ENCODE data around the gene SLC5A10. TPM values are rescaled to one million over a fixed set of nuclear protein-coding genes. Genes with fewer than 3 reads are reported as not detected.

The SLC5A10 gene
- total RNA-seq, 4 donors from 2014 or later: not detected

DNA sequence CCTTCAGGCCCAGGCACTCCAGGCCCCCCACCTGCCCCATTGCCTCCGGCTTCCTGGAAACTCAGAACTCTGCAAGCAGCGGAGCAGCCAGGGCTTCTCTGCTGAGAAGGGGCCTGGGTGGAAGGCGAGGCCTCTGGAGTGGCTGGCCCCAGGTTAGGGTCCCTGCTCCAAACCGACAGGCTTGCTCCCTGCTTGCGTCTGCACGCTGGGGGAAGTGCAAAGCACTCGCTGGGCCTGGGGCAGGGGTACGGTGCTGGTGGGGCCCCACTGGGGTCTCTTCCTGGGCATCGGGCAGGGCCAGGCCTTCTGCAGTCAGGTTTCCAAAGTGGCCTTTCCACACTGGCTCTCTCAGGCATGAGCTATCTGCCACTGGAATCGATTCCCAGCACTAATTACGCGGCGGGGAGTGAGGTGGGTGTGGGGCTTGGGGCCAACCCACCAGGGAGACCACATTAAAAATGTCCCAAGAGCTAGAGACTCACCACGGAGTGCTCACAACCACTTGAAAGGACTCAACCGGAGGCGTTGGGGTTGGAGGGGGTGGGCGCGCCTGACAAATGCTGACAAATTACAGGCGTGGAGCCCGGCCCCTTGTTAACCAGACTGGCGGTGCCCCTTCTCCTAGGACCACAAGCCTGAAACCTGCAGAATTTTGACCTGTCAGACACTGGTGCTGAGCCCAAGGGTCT is 34.7 kb downstream of the SLC5A10 start:
- no peak overlapping the region for H3K4me3 ChIP-seq
- H3K27me3 ChIP-seq: no peaks in the 10 kb centered on the region
- no peak for TF ChIP-seq EP300 (IDR thresholded peaks at IDR 0.05; ENCODE audit: low read depth)
- TF ChIP-seq, protein P1, sequence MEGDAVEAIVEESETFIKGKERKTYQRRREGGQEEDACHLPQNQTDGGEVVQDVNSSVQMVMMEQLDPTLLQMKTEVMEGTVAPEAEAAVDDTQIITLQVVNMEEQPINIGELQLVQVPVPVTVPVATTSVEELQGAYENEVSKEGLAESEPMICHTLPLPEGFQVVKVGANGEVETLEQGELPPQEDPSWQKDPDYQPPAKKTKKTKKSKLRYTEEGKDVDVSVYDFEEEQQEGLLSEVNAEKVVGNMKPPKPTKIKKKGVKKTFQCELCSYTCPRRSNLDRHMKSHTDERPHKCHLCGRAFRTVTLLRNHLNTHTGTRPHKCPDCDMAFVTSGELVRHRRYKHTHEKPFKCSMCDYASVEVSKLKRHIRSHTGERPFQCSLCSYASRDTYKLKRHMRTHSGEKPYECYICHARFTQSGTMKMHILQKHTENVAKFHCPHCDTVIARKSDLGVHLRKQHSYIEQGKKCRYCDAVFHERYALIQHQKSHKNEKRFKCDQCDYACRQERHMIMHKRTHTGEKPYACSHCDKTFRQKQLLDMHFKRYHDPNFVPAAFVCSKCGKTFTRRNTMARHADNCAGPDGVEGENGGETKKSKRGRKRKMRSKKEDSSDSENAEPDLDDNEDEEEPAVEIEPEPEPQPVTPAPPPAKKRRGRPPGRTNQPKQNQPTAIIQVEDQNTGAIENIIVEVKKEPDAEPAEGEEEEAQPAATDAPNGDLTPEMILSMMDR (IDR thresholded peaks at IDR 0.05): no peak
- TF ChIP-seq POLR2AphosphoS5 (IDR thresholded peaks at IDR 0.05): no peak
- no peak for TF ChIP-seq POLR2A (IDR thresholded peaks at IDR 0.05)
- no peaks in the 10 kb centered on the region for H3K36me3 ChIP-seq
- no peak overlapping the region for H3K27ac ChIP-seq
- peaks cover 12 to 40% (median 25%) of the 10 kb centered on the region in 4 donors for H3K4me1 ChIP-seq
- intact Hi-C loops (cut with DNase I; ENCODE audit: low total_unique reads) (no loop called here), in situ Hi-C loops (cut with MboI; ENCODE audit: low pct_ligation_motif_present in 1 of 4, low pct_unique_long_range_greater_than_20kb in 1 of 4, low sequenced_read_pairs in 3 of 4) (no loop called here)
- H3K9me3 ChIP-seq: no peaks in the 10 kb centered on the region
- WGBS, 2 donors (ENCODE audit: low coverage in 1 of 2): 81% methylated on average over 21 of the region's 21 CpGs; no CpG with 5 or more reads in 1 of the 2 donors
- no peak for DNase-seq

DNA sequence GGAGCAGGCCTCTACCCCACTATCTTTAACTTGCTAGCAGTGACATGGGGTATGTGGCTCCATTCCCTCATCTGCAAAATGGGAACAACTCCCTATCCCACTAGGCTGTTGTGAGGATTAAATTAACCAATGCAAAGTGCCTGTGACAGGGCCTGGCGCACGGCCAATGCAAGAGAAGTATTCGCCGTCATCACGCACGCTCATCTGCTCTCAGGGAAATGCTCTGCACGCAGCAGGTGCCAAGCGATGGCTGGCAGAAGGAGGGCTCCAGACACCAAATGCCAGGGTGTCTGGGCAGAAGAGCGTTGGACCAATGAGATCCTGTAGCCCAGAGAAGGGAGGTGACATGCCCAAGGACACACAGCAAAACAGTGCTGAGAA is 35.3 kb downstream of the SLC5A10 start:
- TF ChIP-seq POLR2A (IDR thresholded peaks at IDR 0.05): no peak
- TF ChIP-seq POLR2AphosphoS5 (IDR thresholded peaks at IDR 0.05): no peak
- TF ChIP-seq, protein P1 (IDR thresholded peaks at IDR 0.05): no peak
- no peak for TF ChIP-seq EP300 (IDR thresholded peaks at IDR 0.05; ENCODE audit: low read depth)
- H3K4me3 ChIP-seq: no peak overlapping the region
- in situ Hi-C loops (cut with MboI; ENCODE audit: low pct_ligation_motif_present in 1 of 4, low pct_unique_long_range_greater_than_20kb in 1 of 4, low sequenced_read_pairs in 3 of 4): no loop called here
- no peak overlapping the region for H3K27ac ChIP-seq
- DNase-seq: no peak
- 95% methylated on average over 9 of the region's 9 CpGs; no CpG with 5 or more reads in 1 of the 2 donors for WGBS, 2 donors (ENCODE audit: low coverage in 1 of 2)
- no peaks in the 10 kb centered on the region for H3K27me3 ChIP-seq
- intact Hi-C loops (cut with DNase I; ENCODE audit: low total_unique reads): no loop called here
- no peaks in the 10 kb centered on the region for H3K9me3 ChIP-seq
- H3K4me1 ChIP-seq: peaks cover 12 to 35% (median 21%) of the 10 kb centered on the region in 4 donors
- no peaks in the 10 kb centered on the region for H3K36me3 ChIP-seq

DNA sequence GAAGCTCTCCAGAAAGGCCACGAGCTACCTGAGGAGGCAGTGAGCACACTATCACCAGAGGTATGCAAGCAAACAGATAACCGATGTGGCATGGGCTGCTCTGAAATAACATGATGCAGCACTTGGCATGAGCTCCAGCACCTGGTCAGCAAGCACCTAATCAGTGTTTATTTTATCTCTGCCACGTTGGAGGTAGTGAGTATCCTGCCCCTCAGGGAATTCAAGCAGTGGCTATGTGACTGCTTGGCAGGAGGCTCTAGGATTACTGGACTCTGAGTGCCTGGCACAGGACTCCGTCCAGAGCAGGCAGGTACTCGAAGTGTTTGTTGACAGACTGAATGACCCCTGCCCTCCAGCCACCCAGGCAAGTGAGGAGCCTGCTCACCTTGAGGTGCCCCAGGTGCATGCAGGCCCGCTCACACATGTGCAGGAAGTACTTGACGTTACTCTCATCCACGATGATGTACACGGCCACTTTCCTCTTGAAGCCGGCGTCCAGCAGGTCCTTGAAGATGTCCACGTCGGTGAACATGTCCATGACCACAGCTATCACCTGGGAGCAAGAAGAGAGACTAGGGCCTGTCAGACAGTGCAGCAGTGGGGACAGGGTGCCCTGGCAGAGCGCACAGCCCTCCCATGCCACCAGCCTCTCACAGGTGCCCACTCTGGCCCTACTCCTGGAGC is 36.0 kb downstream of the SLC5A10 start:
- TF ChIP-seq, protein P1 (IDR thresholded peaks at IDR 0.05): no peak
- no peak for TF ChIP-seq POLR2AphosphoS5 (IDR thresholded peaks at IDR 0.05)
- TF ChIP-seq POLR2A (IDR thresholded peaks at IDR 0.05): no peak
- no peak for TF ChIP-seq EP300 (IDR thresholded peaks at IDR 0.05; ENCODE audit: low read depth)
- Histone ChIP-seq H3K27me3 (no peaks in the 10 kb centered on the region), H3K4me1 (peaks cover 9 to 27% (median 14%) of the 10 kb centered on the region in 4 donors), H3K27ac (peak overlapping the region; percentile 33 to 82 (median 70)), H3K4me3 (no peak overlapping the region), H3K36me3 (no peaks in the 10 kb centered on the region), H3K9me3 (no peaks in the 10 kb centered on the region)
- intact Hi-C loops (cut with DNase I; ENCODE audit: low total_unique reads): no loop called here
- in situ Hi-C loops (cut with MboI; ENCODE audit: low pct_ligation_motif_present in 1 of 4, low pct_unique_long_range_greater_than_20kb in 1 of 4, low sequenced_read_pairs in 3 of 4): no loop called here
- DNase-seq: no peak
- 84 to 86% methylated on average over 1 to 14 of the region's 14 CpGs for WGBS, 2 donors (ENCODE audit: low coverage in 1 of 2)

DNA sequence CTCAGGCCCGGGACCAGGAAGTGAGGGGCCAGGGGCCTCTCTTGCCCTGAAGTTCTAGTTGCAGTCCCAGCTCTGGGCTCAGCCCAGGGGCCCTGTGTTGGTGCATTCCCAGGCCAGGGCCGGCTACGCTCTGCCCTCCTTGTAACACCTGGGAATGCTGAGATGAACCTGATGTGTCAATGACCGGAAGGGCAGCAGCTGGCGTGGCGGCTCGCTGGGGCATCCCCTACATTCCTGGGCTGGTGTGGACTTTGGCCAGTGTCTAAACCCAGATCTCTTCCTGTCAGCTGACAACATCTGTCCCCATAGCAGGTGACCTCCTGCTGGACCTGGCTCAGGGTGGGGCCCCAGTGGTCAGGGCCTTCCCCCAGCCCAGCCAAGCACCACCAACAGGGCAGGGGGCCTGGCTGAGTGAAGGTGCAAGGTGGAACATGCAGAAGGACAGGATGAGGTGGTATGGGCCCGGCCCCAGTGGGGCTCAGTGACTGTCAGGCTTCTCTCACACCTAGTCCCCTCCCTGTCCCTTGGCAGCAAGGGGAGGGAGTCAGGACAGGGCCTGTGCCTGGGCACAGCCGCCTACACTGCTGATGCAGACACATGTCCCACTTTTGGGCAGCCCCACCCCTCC is 36.7 kb downstream of the SLC5A10 start:
- H3K9me3 ChIP-seq: no peaks in the 10 kb centered on the region
- peaks cover 9 to 29% (median 19%) of the 10 kb centered on the region in 4 donors for H3K4me1 ChIP-seq
- DNase-seq: peak; percentile 86
- no peak overlapping the region for H3K4me3 ChIP-seq
- TF ChIP-seq EP300 (IDR thresholded peaks at IDR 0.05; ENCODE audit: low read depth): peak; percentile 64
- peak in 2 of 3 donors; percentile 80 to 83 for TF ChIP-seq POLR2AphosphoS5 (IDR thresholded peaks at IDR 0.05)
- no peak for TF ChIP-seq POLR2A (IDR thresholded peaks at IDR 0.05)
- WGBS, 2 donors (ENCODE audit: low coverage in 1 of 2): 0 to 62% methylated on average over 1 to 5 of the region's 9 CpGs
- intact Hi-C loops (cut with DNase I; ENCODE audit: low total_unique reads): no loop called here
- H3K27me3 ChIP-seq: no peaks in the 10 kb centered on the region
- no peaks in the 10 kb centered on the region for H3K36me3 ChIP-seq
- in situ Hi-C loops (cut with MboI; ENCODE audit: low pct_ligation_motif_present in 1 of 4, low pct_unique_long_range_greater_than_20kb in 1 of 4, low sequenced_read_pairs in 3 of 4): no loop called here
- peak overlapping the region; percentile 58 to 82 (median 74) for H3K27ac ChIP-seq

Data from transverse colon (tissue), 4 donors.